NOMO-1 treated with dmso at 0.1 percent for 144 hours (cell line): Measurements from ENCODE around the gene TIAM1.

Source experiments
- DNase-seq: peaks from one replicate; lab custom pipeline; 2025; ENCODE audit not compliant: unreplicated experiment; lab: John Stamatoyannopoulos, UW

Gene TIAM1

DNA sequence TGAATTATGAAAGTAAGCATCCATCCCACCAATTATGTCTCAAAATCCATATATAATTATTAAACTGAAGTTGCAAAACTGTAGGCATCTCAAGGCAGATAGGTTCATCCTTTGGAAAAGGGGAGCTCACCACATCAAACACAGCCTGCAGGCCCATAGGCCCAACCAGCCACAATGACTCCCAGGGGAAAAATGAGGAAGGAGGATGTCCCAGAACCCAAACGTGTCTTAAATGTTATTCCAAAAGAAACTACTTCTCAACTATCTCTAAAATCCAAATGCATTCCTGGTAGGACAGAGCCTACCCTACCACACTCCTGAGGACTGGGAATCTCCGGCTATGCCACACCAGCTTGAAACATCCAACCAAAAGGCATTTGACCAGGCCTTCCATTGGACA is 12.8 kb downstream of the TIAM1 start:
- no peak for DNase-seq

DNA sequence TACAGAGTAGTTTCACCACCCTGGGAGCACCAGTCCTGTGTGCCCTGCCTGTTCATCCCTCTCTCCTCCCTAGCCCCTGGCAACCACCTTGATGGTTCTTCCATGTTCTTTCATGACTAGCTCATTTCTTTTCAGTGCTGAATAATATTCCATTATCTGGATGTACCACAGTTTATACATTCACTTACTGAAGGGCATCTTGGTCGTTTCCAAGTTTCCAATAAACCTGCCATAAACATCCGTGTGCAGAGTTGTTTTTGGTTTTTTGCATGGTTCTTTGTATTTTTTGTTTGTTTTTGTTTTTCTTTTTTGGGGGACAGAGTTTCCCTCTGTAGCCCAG is 13.9 kb downstream of the TIAM1 start:
- no peak for DNase-seq

DNA sequence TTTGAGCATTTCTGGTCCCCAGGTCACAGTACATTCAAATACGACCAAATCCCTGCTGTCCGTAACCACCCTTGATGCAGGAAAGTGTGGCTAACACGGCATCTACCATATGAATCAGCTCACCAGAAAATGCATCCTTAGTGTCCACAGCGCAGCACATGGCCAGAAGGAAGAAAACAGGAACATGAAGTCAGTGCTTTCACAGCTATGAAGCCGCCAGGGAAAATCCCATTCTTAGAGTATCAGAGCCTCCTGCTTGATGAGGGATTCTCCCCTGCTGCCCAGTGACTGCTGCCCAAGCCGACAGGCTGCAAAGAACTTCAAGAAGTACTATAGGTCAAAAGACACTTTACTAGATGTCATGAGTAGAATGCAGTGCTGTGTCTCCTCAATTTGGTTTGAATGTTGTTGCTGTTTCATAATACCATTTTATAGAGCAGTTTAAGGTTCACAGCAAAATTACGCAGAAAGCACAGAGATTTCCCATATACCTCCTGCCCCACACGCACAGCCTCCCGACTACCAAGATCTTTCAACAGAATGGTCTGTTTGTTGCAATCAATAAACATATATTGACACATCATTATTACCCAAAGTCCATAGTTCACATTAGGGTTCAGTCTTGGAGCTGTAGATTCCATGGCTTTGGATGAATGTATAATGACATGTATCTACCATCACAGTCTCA is 14.5 kb downstream of the TIAM1 start:
- DNase-seq: no peak

DNA sequence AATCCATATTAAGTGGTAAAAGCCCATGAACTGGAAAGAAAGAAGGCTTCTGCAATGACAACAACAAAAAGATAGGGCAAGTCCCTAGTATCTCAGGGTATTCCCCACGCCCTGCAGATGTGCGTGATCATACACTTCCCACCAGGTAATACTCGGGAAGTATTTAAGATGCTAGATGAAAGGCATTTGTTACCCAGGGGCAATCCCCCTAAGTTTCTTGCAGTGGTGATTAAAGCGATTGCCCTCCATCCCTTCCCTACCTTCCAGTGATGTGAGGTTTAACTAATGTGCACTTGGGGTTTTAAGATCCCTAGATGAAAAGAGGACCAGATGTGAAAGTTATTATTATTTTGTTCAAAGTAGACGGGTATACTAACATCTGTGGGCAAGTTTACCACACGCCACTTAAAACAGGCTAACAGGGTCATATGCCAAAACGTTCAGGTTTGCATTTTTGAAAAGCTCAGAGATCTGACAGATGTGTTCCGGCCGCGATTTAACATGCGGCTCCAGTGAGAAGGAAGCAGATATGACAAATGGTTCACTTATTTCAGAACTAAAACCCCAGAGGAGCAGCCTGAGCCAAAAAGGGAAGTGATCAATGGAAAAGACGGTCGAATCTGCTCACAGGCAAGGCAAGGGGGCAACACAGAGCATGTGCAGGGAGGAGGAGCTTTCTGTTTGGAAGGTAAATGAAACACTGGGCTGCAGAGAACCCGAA is 17.4 kb downstream of the TIAM1 start:
- peak; percentile 89 for DNase-seq

DNA sequence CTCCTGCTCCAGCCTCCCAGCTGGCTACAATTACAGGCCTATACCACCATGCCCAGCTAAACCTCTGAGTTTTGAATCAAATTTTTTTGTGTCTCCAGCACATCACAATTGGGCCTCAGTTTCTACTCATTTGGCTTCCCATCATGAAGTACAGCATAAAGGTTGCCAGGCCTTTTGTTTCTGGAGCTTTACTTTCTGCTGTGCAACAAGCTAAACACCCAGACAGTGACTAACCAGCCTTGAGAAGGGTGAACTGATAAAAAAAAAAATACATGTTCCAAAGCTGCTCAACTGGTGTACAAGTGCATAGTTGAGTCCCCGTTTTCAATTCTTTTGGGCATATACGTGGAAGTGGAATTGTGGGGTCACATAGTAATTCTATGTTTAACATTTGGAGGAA is 25.1 kb downstream of the TIAM1 start:
- no peak for DNase-seq

DNA sequence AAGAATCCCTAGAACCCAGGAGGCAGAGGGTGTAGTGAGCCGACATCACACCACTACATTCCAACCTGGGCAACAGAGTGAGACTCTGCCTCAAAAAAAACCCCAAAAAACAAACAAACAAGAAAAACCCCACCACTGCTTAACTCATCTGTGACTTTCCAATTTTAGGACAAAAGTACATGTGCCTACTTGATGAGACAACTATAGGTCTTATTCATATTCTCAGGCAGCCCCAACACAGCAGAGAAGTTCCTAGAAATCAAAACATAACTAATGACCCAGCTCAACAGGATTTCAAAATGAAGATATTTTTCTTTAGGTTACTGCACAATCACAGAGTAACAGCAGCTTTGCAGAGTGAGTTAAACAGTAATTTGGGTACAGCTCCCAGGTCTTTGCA is 26.4 kb downstream of the TIAM1 start:
- no peak for DNase-seq

DNA sequence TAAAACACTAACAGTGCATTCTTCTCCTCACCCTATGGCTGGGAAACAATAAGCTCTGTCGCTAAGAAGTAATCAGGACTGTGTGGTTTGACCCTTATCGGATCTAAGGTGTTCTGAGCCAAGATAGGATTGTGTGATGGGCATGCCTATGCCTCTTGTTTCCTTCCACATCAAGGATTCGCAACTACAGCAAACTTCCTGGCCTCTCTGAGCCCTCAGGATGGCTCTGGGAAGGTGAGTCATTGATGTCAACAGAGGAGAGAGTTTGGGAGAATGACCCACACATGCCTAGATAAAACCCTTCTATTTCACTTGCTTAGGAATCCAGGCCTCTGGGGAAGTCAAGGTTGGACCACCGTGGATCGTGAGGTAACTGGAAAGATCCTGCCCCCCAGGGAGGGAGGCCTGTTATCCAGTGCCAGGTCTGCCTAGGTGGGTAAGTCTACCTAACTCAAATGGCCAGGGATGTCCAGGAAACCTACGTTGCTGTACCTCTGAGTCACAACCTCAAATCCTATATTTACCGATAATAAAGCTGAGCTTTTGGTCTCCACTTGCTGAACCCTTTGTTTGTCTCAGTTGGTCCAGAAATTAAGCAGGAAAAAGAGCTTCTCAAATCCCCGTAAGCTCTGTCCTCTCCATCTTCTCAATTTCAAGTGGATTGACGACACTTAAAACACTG is 27.4 kb downstream of the TIAM1 start:
- DNase-seq: no peak

DNA sequence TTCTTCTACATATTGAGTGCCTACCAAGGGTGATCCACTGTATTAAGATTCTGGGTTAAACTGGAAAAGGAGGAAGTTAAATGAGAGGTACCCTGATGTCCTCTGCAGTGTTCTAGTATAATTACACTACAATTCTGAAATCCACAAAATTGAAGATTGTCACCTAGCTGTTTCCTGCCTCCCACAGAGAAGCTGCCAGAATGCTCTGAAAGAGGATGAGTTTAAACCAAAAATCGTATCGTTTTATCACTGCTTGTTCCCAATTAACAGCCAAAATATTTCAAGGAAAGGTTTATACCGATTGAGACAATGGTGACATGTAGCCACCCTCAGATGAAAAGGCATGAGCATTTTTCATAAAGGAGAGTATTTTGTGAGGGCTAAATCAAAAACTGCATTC is 28.0 kb downstream of the TIAM1 start:
- no peak for DNase-seq

DNA sequence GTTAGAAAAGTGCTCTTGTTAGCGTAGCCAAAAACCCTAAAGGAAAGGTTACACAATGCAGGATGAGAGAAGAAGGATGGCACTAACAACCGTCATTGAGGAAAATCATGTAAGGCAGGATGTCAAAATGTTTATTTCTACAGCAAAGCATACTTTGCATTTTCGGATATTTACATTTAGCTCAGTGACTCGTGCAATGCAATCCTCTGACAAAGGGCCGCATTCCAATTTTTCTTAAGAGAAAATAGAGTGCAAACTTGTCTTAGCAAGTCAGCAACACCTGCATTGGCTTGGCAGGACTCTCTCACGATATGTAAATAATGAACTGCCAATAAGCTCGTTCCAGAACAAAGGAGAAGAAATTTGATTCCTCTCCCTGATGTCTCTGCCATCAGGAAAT is 33.3 kb downstream of the TIAM1 start:
- no peak for DNase-seq

DNA sequence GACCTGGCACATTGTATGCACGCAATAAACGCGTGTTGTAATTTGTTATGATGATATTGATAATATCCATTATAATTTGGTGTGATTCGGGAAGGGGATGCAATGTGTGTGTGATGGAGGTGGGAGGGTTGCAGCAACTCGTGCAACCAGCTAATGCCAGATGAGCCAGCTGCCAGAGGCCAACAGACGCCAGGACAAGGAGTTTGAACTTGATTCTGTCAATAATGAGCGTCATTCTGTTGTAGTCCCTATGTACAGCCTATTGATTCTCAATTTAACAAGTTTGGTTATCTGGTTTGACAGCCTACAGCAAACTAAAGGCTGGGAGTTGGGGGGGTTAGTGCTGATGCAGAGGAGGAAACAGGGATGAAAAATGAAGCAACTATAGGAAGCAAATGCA is 35.5 kb downstream of the TIAM1 start:
- DNase-seq: no peak

DNA sequence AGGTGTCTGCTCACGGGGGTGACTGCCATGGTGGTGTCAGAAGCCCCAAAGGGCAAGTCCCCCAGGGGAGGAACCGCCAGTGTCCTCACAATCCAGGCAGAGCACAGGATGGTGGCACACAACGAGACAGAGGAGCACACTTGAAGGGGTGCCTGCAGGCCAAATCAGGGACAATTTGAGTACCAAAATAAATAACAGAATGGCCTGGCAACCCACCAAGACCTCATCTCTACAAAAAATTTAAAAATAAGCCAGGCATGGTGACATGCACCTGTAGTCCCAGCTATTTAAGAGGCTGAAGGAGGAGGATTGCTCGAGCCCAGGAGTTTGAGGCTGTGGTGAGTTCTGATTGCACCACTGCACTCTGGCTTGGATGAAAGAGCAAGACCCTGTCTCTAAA is 38.2 kb downstream of the TIAM1 start:
- DNase-seq: no peak

DNA sequence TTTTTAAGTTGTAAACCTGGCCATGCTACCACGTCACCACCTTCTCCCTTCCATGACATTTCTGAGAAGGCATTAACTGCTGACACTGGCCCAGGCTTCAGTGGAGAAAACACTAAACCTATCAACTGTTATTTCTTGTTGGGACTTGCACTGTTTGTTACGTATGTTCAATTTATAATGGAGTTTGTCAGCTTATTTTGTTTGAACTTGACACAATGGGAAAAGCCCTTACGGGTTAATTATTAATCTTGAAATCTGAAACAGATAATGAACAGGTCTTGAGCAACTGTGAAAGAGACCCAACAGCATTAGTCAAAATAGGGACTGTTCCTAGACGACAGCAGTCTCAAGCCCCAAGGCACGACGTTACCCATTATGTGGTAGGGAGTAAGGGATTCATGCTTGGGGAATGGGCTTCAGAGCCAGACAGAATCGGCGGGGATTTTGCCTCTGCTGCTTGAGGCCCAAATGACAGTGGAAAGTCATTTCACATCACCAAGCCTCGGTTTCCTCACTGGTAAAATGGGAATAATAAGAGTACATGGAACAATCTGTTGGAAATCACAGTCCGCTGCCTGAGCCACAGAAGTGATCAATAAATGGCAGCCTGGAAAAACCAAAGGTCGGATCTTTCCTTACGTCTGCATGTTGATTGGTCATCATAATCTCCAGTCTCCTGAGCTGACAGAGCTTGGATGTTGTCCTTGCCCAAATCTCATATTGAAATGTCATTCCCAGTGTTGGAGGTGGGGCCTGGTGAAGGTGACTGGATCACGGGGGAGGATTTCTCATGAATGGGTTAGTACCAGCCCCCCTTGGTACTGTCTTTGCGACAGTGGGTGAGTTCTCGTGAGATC is 44.5 kb downstream of the TIAM1 start:
- no peak for DNase-seq

DNA sequence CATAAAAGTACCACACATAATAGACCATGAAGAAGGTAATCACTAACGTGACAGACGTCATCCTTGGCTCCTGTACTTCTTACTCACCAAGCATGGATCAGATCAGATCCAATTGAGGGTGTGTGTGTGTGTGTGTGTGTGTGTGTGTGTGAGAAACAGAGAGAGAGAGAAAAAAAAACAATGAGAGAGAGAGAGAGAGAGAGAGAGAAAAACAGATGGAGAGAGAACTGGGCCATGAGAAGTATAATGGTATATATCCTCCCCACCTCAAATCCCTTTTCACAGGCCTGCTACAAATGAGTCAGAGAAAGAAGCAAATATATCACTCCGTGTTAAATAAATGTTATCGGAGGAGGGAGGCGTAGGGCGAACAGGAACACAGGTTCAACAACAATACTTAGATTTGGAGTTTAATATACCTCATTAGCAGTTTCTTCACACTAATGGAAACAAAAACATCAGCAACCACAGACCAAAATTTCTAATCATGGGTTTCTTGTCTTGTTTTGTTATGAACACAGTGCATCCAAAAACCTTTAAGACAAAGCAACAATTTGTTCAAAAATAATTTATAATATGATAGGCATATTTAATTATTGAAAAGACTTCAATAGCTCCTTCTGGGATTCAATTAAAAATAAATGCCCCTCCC is 45.3 kb downstream of the TIAM1 start:
- no peak for DNase-seq

DNA sequence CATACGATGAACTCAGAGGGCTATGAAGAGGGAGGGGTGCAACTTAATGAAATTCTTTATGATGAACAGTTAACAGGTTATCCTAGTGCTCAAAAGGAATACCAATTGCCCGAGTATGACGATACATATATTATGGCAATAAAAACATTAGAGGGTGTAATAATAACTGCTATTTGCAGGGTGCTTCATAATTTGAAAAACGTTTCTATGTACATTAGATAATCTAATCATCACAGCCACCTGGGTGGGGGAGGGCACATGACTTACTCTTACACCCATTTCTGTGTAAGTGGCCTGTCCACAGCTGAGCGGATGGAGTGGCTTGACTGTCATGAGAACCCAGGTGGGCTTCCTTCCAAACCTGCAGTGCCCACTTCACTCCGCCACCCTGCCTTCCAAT is 46.3 kb downstream of the TIAM1 start:
- no peak for DNase-seq

DNA sequence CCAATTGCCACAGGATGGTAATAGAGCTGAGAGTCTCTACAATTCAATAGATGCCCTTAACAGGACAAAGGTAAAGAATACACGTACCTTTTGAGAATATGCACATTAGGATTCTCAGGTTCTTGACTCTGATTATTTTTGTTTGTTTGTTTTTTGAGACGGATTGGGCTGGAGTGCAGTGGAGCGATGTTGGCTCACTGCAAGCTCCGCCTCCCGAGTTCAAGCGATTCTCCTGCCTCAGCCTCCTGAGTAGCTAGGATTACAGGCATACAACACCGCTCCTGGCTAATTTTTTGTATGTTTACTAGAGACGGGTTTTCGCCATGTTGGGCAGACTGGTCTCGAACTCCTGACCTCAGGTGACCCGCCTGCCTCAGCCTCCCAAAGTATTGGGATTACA is 48.4 kb downstream of the TIAM1 start:
- DNase-seq: no peak

DNA sequence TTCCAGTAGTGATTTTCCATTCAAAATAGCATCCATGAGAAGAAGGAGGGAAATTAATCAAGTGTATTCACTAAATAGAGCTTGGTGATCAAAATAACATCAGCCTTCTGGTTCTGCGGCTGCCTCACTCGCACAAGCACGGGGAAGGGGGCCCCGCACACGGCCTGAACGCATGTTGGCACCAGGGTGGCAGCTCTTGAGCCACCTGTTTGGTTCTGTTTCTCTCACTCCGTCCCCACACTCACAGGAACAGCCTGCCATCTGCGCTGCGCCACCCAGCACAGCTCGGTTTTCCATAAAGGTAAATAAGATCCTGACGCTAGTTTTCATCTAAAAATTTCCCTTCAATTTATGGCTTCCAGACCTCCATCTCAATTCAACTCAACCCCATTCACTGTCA is 49.4 kb downstream of the TIAM1 start:
- no peak for DNase-seq

DNA sequence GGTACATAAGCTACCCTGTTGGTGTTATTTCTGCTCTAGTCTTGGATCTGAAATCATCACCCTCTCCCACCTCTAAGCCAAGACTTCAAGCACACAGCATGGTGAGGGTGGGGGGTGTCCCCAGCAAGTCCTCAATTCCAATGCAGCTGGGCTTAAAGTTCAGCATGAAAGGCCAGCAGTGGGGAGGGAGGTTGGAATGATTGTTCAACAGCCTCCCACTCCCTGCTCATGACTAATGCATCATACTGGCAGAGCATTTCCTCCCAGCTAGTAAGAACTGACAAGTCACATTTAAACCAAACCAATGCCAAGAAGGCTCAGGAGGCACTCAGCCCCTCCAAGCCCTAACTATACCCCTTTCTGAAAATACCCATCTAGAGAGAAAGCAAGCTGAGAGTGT is 50.1 kb downstream of the TIAM1 start:
- no peak for DNase-seq

DNA sequence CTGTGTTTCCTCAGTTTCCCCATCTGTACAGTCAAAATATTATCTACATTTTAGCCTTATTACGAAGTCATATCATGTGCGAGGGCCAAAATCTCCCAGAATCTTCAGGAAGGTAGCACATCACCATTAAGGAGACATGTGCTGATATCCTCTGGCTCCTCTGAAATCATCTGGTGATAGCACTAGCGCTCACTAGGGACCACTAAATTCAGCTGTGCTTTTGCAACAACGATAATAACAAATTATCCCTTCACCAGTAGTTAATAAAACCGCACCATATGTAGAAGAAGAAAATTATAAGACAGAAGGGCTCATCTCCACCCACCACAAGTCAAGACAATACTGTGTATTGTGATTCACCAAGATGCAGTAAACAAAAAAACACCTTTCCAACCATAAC is 53.3 kb downstream of the TIAM1 start:
- no peak for DNase-seq

DNA sequence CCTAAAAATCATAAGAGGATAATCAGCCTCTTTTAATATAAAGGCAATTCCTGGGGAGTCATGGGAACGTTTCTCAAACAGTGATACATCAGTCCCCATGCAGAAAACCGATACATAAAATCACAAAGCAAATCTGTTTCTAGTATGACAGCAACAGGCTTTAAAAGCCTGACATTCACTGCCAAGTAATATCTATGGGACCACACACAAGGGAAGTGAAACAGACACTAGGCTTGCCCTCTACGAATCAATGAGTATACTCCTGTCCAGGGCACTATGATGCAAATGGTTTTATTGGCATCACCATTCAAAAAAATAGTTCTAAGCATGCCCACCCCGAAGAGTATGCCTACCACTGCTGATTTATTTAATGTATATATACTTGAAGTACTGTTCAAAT is 54.4 kb downstream of the TIAM1 start:
- no peak for DNase-seq

DNA sequence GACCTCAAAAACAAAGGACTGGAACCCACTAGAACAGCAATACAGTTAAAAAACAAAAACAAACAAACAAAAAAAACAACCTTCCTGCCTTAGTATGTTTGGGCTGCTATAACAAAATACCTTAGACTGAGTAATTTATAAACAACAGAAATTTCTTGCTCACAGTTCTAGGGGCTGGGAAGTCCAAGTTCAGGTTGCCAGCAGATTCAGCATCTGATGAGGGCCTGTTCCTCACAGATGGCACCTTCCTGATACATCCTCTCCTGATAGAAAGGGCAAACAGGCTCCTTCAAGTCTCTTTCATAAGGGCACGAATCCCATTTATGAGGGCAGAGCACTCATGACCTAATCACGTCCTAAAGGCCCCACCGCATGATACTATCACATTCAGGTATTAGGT is 55.9 kb downstream of the TIAM1 start:
- no peak for DNase-seq

DNA sequence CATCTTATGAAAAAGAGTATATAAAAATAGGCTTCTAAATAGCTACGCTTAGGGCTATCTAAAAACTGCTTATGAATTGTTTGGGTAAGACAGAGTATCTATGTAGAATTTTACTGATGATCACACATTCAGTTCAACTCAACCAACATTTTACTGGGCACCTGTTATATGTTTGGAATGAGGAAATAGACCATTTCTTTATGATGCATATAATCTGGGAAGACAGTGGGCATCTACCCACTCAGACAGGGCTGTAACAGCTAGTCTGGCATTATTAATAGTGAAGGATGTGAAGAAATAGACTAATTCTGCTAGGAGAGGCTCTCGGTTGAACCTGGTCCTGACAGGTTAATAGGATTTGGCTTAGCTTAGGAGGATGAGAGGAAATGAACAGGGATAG is 56.9 kb downstream of the TIAM1 start:
- DNase-seq: no peak
